K562 (cell line): ENCODE measurements around the gene MSGN1. TPM values are rescaled to one million over a fixed set of nuclear protein-coding genes. Genes with fewer than 3 reads are reported as not detected.
A peak's percentile ranks its signal among the peaks of the same experiment; 100 is the strongest.

ENCODE experiments used
- ATAC-seq: fragments of 200-7000 bp; cut with Tn5 transposase; 3 replicates; pipeline ENCODE4 v1.9.1; 2020; ENCODE audit warnings: moderate library complexity
- Bru-seq: library from RNA; stranded (reverse); fragments of 400-500 nt; gene quantifications from one replicate; lab custom pipeline; 2021; lab: Mats Ljungman, UMichigan
- BruChase-seq, 2 experiments: library from RNA; stranded (reverse); fragments of 400-500 nt; gene quantifications; one replicate each; lab custom pipeline; 2021; lab: Mats Ljungman, UMichigan
- BruUV-seq: library from RNA; stranded (reverse); fragments of 400-500 nt; replicated peaks from 2 replicates; lab custom pipeline; 2021; lab: Mats Ljungman, UMichigan
- CTCF ChIA-PET: fragments of 300-600 bp; formaldehyde crosslinking; extraction: SDS; loops from one replicate; lab custom pipeline; 2021; ENCODE audit warnings: low intra/inter-chr PET ratio; lab: Yijun Ruan, JAX
- POLR2A ChIA-PET: fragments of 300-600, 350-650 bp; sonication (Branson Sonifier 250); formaldehyde crosslinking; extraction: SDS; loops from one replicate; lab custom pipeline; 2021; ENCODE audit warnings: antibody characterized with exemption, inconsistent platforms; lab: Yijun Ruan, JAX
- DNase-seq, 4 experiments: peaks; one replicate each; pipeline versions ENCODE4 v3.0.0 to v3.0.0-alpha.2; 2011 to 2018; ENCODE audit warnings: low spot score in 3 of 4, mixed read lengths in 3 of 4; ENCODE audit errors: extremely low read depth in 1 of 4
- FAIRE-seq: peaks from 2 replicates; lab custom pipeline; 2011; peaks lifted over from hg19 to GRCh38; lab: Jason Lieb, UNC
- H2AFZ ChIP-seq: 2 replicates; pipeline ENCODE4 v1.6.0; 2011; ENCODE audit warnings: low read depth, low read length, control low read depth, inconsistent platforms
- H3K27ac ChIP-seq: fragments of 200-600 bp; 3 replicates; pipeline ENCODE4 v1.8.0; 2011; ENCODE audit warnings: low read depth, mild to moderate bottlenecking, control low read depth, inconsistent platforms, low read length, moderate library complexity, mixed read lengths; ENCODE audit errors: extremely low read depth
- H3K27me3 ChIP-seq, 2 experiments: fragments of 300-600 bp in 1 of 2; 2 replicates in 1 of 2; 3 replicates in 1 of 2; pipeline versions ENCODE4 v1.6.0 to v1.8.0; 2011; ENCODE audit warnings: inconsistent platforms in 2 of 2, low read length in 2 of 2, mild to moderate bottlenecking in 1 of 2, mixed read lengths in 1 of 2, moderate library complexity in 1 of 2; ENCODE audit not compliant: control insufficient read depth in 2 of 2, insufficient read depth in 2 of 2
- H3K36me3 ChIP-seq: fragments of 300-600 bp; 3 replicates; pipeline ENCODE4 v1.8.0; 2011; ENCODE audit warnings: mild to moderate bottlenecking, low read length, inconsistent platforms; ENCODE audit not compliant: control insufficient read depth, insufficient read depth
- H3K4me1 ChIP-seq, 2 experiments: fragments of 200-600 bp in 1 of 2; replicated peaks in 1 of 2; 2 replicates in 1 of 2; 3 replicates in 1 of 2; pipeline versions ENCODE4 v1.5.1 to v1.8.0; 2011; ENCODE audit warnings: inconsistent platforms in 2 of 2, low read length in 2 of 2, mild to moderate bottlenecking in 1 of 2, mixed read lengths in 1 of 2, moderate library complexity in 1 of 2; ENCODE audit not compliant: control insufficient read depth in 2 of 2, insufficient read depth in 2 of 2
- H3K4me2 ChIP-seq: 2 replicates; pipeline ENCODE4 v1.6.1; 2011; ENCODE audit warnings: low read length, control low read depth, inconsistent platforms, mixed read lengths; ENCODE audit not compliant: insufficient read depth
- H3K4me3 ChIP-seq: fragments of 200-600 bp; sonication (generic), shearing (Covaris generic); 2 replicates; pipeline ENCODE4 v1.5.1; 2016; ENCODE audit warnings: control low read depth, inconsistent platforms
- H3K79me2 ChIP-seq: fragments of 200-600 bp; 3 replicates; pipeline ENCODE4 v1.8.0; 2011; ENCODE audit warnings: low read length, inconsistent platforms; ENCODE audit not compliant: control insufficient read depth, insufficient read depth
- H3K9ac ChIP-seq, 2 experiments: 2 replicates each; pipeline versions ENCODE4 v1.6.0 to v1.6.1; 2011; ENCODE audit warnings: low read depth in 2 of 2, low read length in 2 of 2, control low read depth in 1 of 2, inconsistent platforms in 1 of 2, mild to moderate bottlenecking in 1 of 2, mixed read lengths in 1 of 2; ENCODE audit not compliant: insufficient read depth in 1 of 2
- H3K9me1 ChIP-seq: one replicate; pipeline ENCODE4 v1.6.0; 2011; ENCODE audit warnings: inconsistent platforms, mild to moderate bottlenecking, low read length, moderate library complexity; ENCODE audit not compliant: control insufficient read depth, insufficient read depth
- H3K9me3 ChIP-seq: replicated peaks from 2 replicates; pipeline ENCODE4 v1.5.1; 2011; ENCODE audit warnings: low read depth, low read length, inconsistent platforms; ENCODE audit not compliant: control insufficient read depth, insufficient read depth
- H4K20me1 ChIP-seq: replicated peaks from 2 replicates; pipeline ENCODE4 v1.6.1; 2011; ENCODE audit warnings: low read length, inconsistent platforms, mixed read lengths; ENCODE audit not compliant: control insufficient read depth, insufficient read depth
- CBX5 ChIP-seq: IDR thresholded peaks from 2 replicates; pipeline ENCODE4 v1.6.1; 2014; ENCODE audit warnings: low read depth, borderline replicate concordance
- E2F1 ChIP-seq: sonication (generic); formaldehyde crosslinking; IDR thresholded peaks from 2 replicates; pipeline ENCODE4 v1.8.1; 2023; ENCODE audit warnings: mild to moderate bottlenecking, missing genetic modification reagents, moderate library complexity
- GTF2E2 ChIP-seq: fragments of 200-800 bp; sonication (Bioruptor generic); IDR thresholded peaks from 2 replicates; pipeline ENCODE4 v1.6.1; 2016; ENCODE audit warnings: missing genetic modification characterization, missing compliant biosample characterization
- RAD51 ChIP-seq: fragments of 450-650 bp; IDR thresholded peaks from 2 replicates; pipeline ENCODE4 v1.7.1; 2016; ENCODE audit warnings: low read depth, mild to moderate bottlenecking, borderline replicate concordance
- ZC3H4 ChIP-seq: sonication (generic); formaldehyde crosslinking; IDR thresholded peaks from 2 replicates; pipeline ENCODE4 v1.9.0; 2021; ENCODE audit warnings: missing genetic modification reagents, borderline replicate concordance
- ZNF316 ChIP-seq: fragments of 450-650 bp; IDR thresholded peaks from 2 replicates; pipeline ENCODE4 v1.6.1; 2016
- ZZZ3 ChIP-seq: fragments of 450-650 bp; IDR thresholded peaks from 2 replicates; pipeline ENCODE4 v1.6.1; 2016; ENCODE audit warnings: antibody characterized with exemption, mild to moderate bottlenecking, moderate library complexity
- WGBS: fragments of 100-300 bp; shearing (Covaris generic); methylation state at CpG from one replicate; pipeline ENCODE4 v1.1.6; 2016; ENCODE audit warnings: low coverage, mixed read lengths; ENCODE audit not compliant: insufficient coverage; ENCODE audit errors: missing lambda C conversion rate; 5-methylcytosine and 5-hydroxymethylcytosine counted together
- in situ Hi-C: fragments of 300-500 bp; cut with MboI; formaldehyde crosslinking; loops from 4 replicates; pipeline ENCODE4 v1.15.0; 2018; ENCODE audit warnings: inconsistent platforms, mixed read lengths
- intact Hi-C: fragments of 100-400 bp; cut with micrococcal nuclease; formaldehyde crosslinking; loops from 2 replicates; pipeline ENCODE4 v1.14.2; 2022
- long read RNA-seq, 3 experiments: library from polyadenylated mRNA in 2 of 3; library from RNA in 1 of 3; unstranded in 2 of 3; stranded (forward) in 1 of 3; transcript quantifications; one replicate each; pipeline ENCODE4 v2.0.0, GENCODE V29; 2019 to 2022
- polyA minus RNA-seq, 3 experiments: library from RNA; depleted of rRNA, polyadenylated mRNA; stranded (reverse); fragments of >200 nt; gene quantifications; 2 replicates each; pipeline ENCODE4 v1.2.3, GENCODE V29; 2011
- polyA plus RNA-seq, 8 experiments: library from polyadenylated mRNA; depleted of rRNA in 4 of 8; stranded (reverse) in 5 of 8; unstranded in 3 of 8; fragments of >200 nt; fragmentation: Nextera tagmentation in 2 of 8; fragmentation: Illumina TruSeq in 1 of 8; extraction: Ambion mirVana in 2 of 8; extraction: Trizol in 1 of 8; gene quantifications; 2 replicates each; pipeline versions ENCODE4 v1.2.1 to v1.2.3, GENCODE V29; 2011 to 2014; ENCODE audit warnings: inconsistent platforms in 1 of 8, missing spikeins in 1 of 8
- total RNA-seq, 7 experiments: library from RNA; depleted of rRNA in 6 of 7; stranded (reverse); fragments of >200 nt in 6 of 7; fragmentation: Illumina TruSeq in 2 of 7; extraction: Trizol in 2 of 7; gene quantifications; 2 replicates each; pipeline versions ENCODE4 v1.2.1 to v1.2.3, GENCODE V29; 2011 to 2021; ENCODE audit warnings: low replicate concordance in 1 of 7

The MSGN1 gene
- not detected in 2 replicates for total RNA-seq (2011; cell fraction: chromatin; rRNA removed; ENCODE audit: low replicate concordance)
- not detected in 2 replicates for total RNA-seq (2011; cell fraction: nucleolus; rRNA removed)
- total RNA-seq (2011; cell fraction: nucleoplasm; rRNA removed) = not detected in 2 replicates
- total RNA-seq (2014; rRNA removed) (not detected in 2 replicates), total RNA-seq (2014; rRNA removed; fragmentation: Illumina TruSeq; extraction: Trizol) (not detected in 2 replicates), total RNA-seq (2015; rRNA removed; fragmentation: Illumina TruSeq; extraction: Trizol) (not detected in 2 replicates), total RNA-seq (2021) (not detected in 2 replicates), polyA plus RNA-seq (2011; rRNA removed) (not detected in 2 replicates), polyA plus RNA-seq (2014; fragmentation: Illumina TruSeq; extraction: Trizol) (not detected in 2 replicates), polyA plus RNA-seq (2014; fragmentation: Nextera tagmentation; extraction: Ambion mirVana) (not detected), polyA plus RNA-seq (2014; rRNA removed) (not detected in 2 replicates), polyA minus RNA-seq (2011; rRNA and poly(A)+ RNA removed) (not detected in 2 replicates), Bru-seq, nascent RNA (not detected), BruChase-seq, experiment 1, labeled RNA remaining after a 2-hour chase (not detected), BruChase-seq, experiment 2, labeled RNA remaining after a 6-hour chase (not detected)
- not detected in 2 replicates for polyA plus RNA-seq (2011; cell fraction: cytosol; rRNA removed)
- not detected in 2 replicates for polyA plus RNA-seq (2011; cell fraction: nucleus; rRNA removed)
- polyA plus RNA-seq (2012) = not detected in 2 replicates
- not detected in 2 replicates for polyA minus RNA-seq (2011; cell fraction: cytosol; rRNA and poly(A)+ RNA removed)
- polyA minus RNA-seq (2011; cell fraction: nucleus; rRNA and poly(A)+ RNA removed) = not detected in 2 replicates
- long read RNA-seq, experiment 1 = 0 reads
- long read RNA-seq, experiment 2 = 0 reads
- long read RNA-seq, experiment 3 = 0 reads

GRCh38 chr2:17816396-17817245, at the start of gene MSGN1:
Gene MSGN1 (plus strand): TSS chr2:17816460. CDS start chr2:17816519, 59 bp downstream.
- Histone ChIP-seq H3K9me1 (no peaks in the 10 kb centered on the region), H3K27ac (no peak within 1 kb of the TSS), H3K4me3 (no peak within 1 kb of the TSS), H3K36me3 (no peaks in the 10 kb centered on the region), H4K20me1 (no peaks in the 10 kb centered on the region), H2AFZ (no peak within 1 kb of the TSS), H3K27me3 (peaks cover 18 to 23% of the 10 kb centered on the region in 2 experiments; a peak in 4 of 5 replicates), H3K9me3 (no peaks in the 10 kb centered on the region)
- FAIRE-seq = no peak
- CTCF ChIA-PET = no interaction called here
- TF ChIP-seq ZZZ3 (no peak), CBX5 (no peak), E2F1 (CRISPR knock-in tag) (no peak), ZC3H4 (CRISPR knock-in tag) (no peak), ZNF316 (no peak), GTF2E2 (tag) (no peak), RAD51 (no peak)
- TF ChIP-seq, all 486 proteins: peak for 0
- in situ Hi-C loops (no loop called here), intact Hi-C loops (no loop called here)
- H3K4me1 ChIP-seq = no peaks in the 10 kb centered on the region
- DNase-seq (no peak), ATAC-seq (peak; percentile 53; the same call in 2 of the 3 replicates)
- H3K9ac ChIP-seq = no peak within 1 kb of the TSS
- WGBS = 5% methylated on average over 26 of the region's 26 CpGs
- POLR2A ChIA-PET = interaction anchor here (0.6 to 1.2 kb wide), 2 partner anchors 50 to 540 kb away, joined by 3 read pairs; no protein-coding TSS in a partner anchor
- H3K79me2 ChIP-seq = no peaks in the 10 kb centered on the region
- BruUV-seq = no TSS peak
- H3K4me2 ChIP-seq = no peak within 1 kb of the TSS
